WTC11 (cell line): ENCODE results near the gene PDCD6IP.

ENCODE experiments used
- ATF3 ChIP-seq: sonication (generic); formaldehyde crosslinking; conservative IDR thresholded peaks from 2 replicates; pipeline ENCODE4 v1.8.1; 2022; ENCODE audit warnings: mild to moderate bottlenecking, missing genetic modification reagents
- CTCF ChIP-seq: fragments of 200-600 bp; IDR thresholded peaks from 2 replicates; pipeline ENCODE4 v1.8.0; 2022; ENCODE audit warnings: antibody characterized with exemption
- GABPB1 ChIP-seq: sonication (generic); formaldehyde crosslinking; IDR thresholded peaks from 2 replicates; pipeline ENCODE4 v1.8.1; 2023; ENCODE audit warnings: mild to moderate bottlenecking, missing genetic modification reagents
- JUN ChIP-seq: sonication (generic); formaldehyde crosslinking; IDR thresholded peaks from 2 replicates; pipeline ENCODE4 v1.8.0; 2023; ENCODE audit warnings: mild to moderate bottlenecking, missing genetic modification reagents
- NR2C2 ChIP-seq: sonication (generic); formaldehyde crosslinking; IDR thresholded peaks from 2 replicates; pipeline ENCODE4 v1.8.0; 2022; ENCODE audit warnings: mild to moderate bottlenecking, missing genetic modification reagents
- ZNF396 ChIP-seq: fragments of 250-450 bp; sonication (Bioruptor Pico); IDR thresholded peaks from 2 replicates; pipeline ENCODE4 v1.8.0; 2021; ENCODE audit warnings: mild to moderate bottlenecking, moderate library complexity, borderline replicate concordance
- TF ChIP-seq, protein P1 (sequence below): sonication (generic); formaldehyde crosslinking; IDR thresholded peaks from 2 replicates; pipeline ENCODE4 v1.8.0; 2022; ENCODE audit warnings: missing genetic modification reagents
- TF ChIP-seq, protein P2 (sequence below): sonication (generic); formaldehyde crosslinking; IDR thresholded peaks from 2 replicates; pipeline ENCODE4 v1.8.0; 2022; ENCODE audit warnings: mild to moderate bottlenecking, missing genetic modification reagents
- TF ChIP-seq, protein P3 (sequence below): sonication (generic); formaldehyde crosslinking; IDR thresholded peaks from 2 replicates; pipeline ENCODE4 v1.8.1; 2023; ENCODE audit warnings: mild to moderate bottlenecking, missing genetic modification reagents
- TF ChIP-seq, protein P4 (sequence below): sonication (generic); formaldehyde crosslinking; IDR thresholded peaks from 2 replicates; pipeline ENCODE4 v1.8.0; 2023; ENCODE audit warnings: mild to moderate bottlenecking, missing genetic modification reagents

DNA sequence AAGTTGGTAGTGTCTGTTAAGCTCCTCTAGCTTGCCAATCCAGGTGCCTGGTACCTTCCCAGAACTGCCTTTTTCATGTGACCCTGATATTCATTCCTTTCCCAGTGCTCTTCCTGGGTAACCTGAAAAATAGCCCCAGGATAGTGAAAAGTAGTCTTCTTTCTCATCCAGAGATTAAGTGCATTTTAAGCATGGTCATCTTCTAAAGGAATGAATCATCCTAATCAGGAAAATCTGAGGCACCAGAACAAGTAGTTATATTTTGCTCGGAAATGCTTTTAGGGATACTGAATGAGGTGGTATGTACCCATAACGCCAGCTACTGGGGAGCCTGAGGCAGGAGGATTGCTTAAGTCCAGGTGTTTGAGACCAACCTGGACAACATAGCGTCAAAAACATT, 23.1 kb upstream of the PDCD6IP start:
- TF ChIP-seq CTCF (no peak), NR2C2 (CRISPR knock-in tag) (no peak), GABPB1 (CRISPR knock-in tag) (no peak), JUN (no peak), ATF3 (CRISPR knock-in tag) (no peak), ZNF396 (no peak)
- TF ChIP-seq, protein P1, sequence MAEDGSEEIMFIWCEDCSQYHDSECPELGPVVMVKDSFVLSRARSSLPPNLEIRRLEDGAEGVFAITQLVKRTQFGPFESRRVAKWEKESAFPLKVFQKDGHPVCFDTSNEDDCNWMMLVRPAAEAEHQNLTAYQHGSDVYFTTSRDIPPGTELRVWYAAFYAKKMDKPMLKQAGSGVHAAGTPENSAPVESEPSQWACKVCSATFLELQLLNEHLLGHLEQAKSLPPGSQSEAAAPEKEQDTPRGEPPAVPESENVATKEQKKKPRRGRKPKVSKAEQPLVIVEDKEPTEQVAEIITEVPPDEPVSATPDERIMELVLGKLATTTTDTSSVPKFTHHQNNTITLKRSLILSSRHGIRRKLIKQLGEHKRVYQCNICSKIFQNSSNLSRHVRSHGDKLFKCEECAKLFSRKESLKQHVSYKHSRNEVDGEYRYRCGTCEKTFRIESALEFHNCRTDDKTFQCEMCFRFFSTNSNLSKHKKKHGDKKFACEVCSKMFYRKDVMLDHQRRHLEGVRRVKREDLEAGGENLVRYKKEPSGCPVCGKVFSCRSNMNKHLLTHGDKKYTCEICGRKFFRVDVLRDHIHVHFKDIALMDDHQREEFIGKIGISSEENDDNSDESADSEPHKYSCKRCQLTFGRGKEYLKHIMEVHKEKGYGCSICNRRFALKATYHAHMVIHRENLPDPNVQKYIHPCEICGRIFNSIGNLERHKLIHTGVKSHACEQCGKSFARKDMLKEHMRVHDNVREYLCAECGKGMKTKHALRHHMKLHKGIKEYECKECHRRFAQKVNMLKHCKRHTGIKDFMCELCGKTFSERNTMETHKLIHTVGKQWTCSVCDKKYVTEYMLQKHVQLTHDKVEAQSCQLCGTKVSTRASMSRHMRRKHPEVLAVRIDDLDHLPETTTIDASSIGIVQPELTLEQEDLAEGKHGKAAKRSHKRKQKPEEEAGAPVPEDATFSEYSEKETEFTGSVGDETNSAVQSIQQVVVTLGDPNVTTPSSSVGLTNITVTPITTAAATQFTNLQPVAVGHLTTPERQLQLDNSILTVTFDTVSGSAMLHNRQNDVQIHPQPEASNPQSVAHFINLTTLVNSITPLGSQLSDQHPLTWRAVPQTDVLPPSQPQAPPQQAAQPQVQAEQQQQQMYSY: no peak
- TF ChIP-seq, protein P2, sequence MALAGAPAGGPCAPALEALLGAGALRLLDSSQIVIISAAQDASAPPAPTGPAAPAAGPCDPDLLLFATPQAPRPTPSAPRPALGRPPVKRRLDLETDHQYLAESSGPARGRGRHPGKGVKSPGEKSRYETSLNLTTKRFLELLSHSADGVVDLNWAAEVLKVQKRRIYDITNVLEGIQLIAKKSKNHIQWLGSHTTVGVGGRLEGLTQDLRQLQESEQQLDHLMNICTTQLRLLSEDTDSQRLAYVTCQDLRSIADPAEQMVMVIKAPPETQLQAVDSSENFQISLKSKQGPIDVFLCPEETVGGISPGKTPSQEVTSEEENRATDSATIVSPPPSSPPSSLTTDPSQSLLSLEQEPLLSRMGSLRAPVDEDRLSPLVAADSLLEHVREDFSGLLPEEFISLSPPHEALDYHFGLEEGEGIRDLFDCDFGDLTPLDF: no peak
- TF ChIP-seq, protein P3, sequence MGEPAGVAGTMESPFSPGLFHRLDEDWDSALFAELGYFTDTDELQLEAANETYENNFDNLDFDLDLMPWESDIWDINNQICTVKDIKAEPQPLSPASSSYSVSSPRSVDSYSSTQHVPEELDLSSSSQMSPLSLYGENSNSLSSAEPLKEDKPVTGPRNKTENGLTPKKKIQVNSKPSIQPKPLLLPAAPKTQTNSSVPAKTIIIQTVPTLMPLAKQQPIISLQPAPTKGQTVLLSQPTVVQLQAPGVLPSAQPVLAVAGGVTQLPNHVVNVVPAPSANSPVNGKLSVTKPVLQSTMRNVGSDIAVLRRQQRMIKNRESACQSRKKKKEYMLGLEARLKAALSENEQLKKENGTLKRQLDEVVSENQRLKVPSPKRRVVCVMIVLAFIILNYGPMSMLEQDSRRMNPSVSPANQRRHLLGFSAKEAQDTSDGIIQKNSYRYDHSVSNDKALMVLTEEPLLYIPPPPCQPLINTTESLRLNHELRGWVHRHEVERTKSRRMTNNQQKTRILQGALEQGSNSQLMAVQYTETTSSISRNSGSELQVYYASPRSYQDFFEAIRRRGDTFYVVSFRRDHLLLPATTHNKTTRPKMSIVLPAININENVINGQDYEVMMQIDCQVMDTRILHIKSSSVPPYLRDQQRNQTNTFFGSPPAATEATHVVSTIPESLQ (CRISPR knock-in tag): no peak
- TF ChIP-seq, protein P4, sequence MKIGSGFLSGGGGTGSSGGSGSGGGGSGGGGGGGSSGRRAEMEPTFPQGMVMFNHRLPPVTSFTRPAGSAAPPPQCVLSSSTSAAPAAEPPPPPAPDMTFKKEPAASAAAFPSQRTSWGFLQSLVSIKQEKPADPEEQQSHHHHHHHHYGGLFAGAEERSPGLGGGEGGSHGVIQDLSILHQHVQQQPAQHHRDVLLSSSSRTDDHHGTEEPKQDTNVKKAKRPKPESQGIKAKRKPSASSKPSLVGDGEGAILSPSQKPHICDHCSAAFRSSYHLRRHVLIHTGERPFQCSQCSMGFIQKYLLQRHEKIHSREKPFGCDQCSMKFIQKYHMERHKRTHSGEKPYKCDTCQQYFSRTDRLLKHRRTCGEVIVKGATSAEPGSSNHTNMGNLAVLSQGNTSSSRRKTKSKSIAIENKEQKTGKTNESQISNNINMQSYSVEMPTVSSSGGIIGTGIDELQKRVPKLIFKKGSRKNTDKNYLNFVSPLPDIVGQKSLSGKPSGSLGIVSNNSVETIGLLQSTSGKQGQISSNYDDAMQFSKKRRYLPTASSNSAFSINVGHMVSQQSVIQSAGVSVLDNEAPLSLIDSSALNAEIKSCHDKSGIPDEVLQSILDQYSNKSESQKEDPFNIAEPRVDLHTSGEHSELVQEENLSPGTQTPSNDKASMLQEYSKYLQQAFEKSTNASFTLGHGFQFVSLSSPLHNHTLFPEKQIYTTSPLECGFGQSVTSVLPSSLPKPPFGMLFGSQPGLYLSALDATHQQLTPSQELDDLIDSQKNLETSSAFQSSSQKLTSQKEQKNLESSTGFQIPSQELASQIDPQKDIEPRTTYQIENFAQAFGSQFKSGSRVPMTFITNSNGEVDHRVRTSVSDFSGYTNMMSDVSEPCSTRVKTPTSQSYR (CRISPR knock-in tag): no peak
